Trophoblast cell (in vitro differentiated cells and primary cell): ENCODE results near the gene LANCL3.

Source experiments
- DNase-seq, 2 donors: peaks; one replicate each; pipeline ENCODE4 v3.0.0-alpha.2; 2016
- H2AFZ ChIP-seq: 2 replicates; pipeline ENCODE4 v1.6.1; 2013; ENCODE audit warnings: low read length, moderate library complexity, mild to moderate bottlenecking; ENCODE audit not compliant: insufficient read depth, poor library complexity
- H2AK5ac ChIP-seq: 2 replicates; pipeline ENCODE4 v1.6.1; 2013; ENCODE audit warnings: mild to moderate bottlenecking, low read length
- H2BK120ac ChIP-seq: 2 replicates; pipeline ENCODE4 v1.6.1; 2013; ENCODE audit warnings: low read length, mild to moderate bottlenecking, moderate library complexity; ENCODE audit not compliant: insufficient read depth, poor library complexity
- H2BK12ac ChIP-seq: 2 replicates; pipeline ENCODE4 v1.6.1; 2013; ENCODE audit warnings: mild to moderate bottlenecking, low read length, moderate library complexity
- H2BK5ac ChIP-seq: 2 replicates; pipeline ENCODE4 v1.6.1; 2013; ENCODE audit warnings: low read length, low read depth, moderate library complexity, mild to moderate bottlenecking; ENCODE audit not compliant: poor library complexity
- H3K14ac ChIP-seq: 2 replicates; pipeline ENCODE4 v1.6.1; 2013; ENCODE audit warnings: mild to moderate bottlenecking, low read length
- H3K18ac ChIP-seq: 2 replicates; pipeline ENCODE4 v1.6.1; 2013; ENCODE audit warnings: mild to moderate bottlenecking, low read length
- H3K23ac ChIP-seq: 2 replicates; pipeline ENCODE4 v1.6.1; 2013; ENCODE audit warnings: low read length
- H3K27ac ChIP-seq: 2 replicates; pipeline ENCODE4 v1.5.1; 2013; ENCODE audit warnings: low read depth, mild to moderate bottlenecking, inconsistent platforms, low read length, moderate library complexity
- H3K27me3 ChIP-seq: 2 replicates; pipeline ENCODE4 v1.6.1; 2013; ENCODE audit warnings: inconsistent platforms, mild to moderate bottlenecking, low read length, moderate library complexity; ENCODE audit not compliant: insufficient read depth
- H3K36me3 ChIP-seq, 2 experiments: 1 replicate in 1 of 2; 2 replicates in 1 of 2; pipeline ENCODE4 v1.6.1; 2013; ENCODE audit warnings: low read length in 2 of 2, mild to moderate bottlenecking in 2 of 2, moderate library complexity in 1 of 2; ENCODE audit not compliant: insufficient read depth in 2 of 2, control insufficient read depth in 1 of 2
- H3K4ac ChIP-seq: 2 replicates; pipeline ENCODE4 v1.6.1; 2013; ENCODE audit warnings: low read depth, mild to moderate bottlenecking, low read length, moderate library complexity
- H3K4me1 ChIP-seq, 2 experiments: 1 replicate in 1 of 2; 2 replicates in 1 of 2; pipeline ENCODE4 v1.6.1; 2013; ENCODE audit warnings: low read length in 2 of 2, mild to moderate bottlenecking in 2 of 2, moderate library complexity in 1 of 2; ENCODE audit not compliant: insufficient read depth in 2 of 2, control insufficient read depth in 1 of 2
- H3K4me2 ChIP-seq: 2 replicates; pipeline ENCODE4 v1.6.1; 2013; ENCODE audit warnings: inconsistent platforms, mild to moderate bottlenecking, low read length, moderate library complexity
- H3K4me3 ChIP-seq: 2 replicates; pipeline ENCODE4 v1.5.1; 2013; ENCODE audit warnings: mild to moderate bottlenecking, low read depth, low read length, inconsistent platforms
- H3K79me1 ChIP-seq: one replicate; pipeline ENCODE4 v1.6.1; 2013; ENCODE audit warnings: low read length
- H3K79me2 ChIP-seq: 2 replicates; pipeline ENCODE4 v1.6.1; 2013; ENCODE audit warnings: low read length, mild to moderate bottlenecking; ENCODE audit not compliant: control insufficient read depth, insufficient read depth, poor library complexity
- H3K9ac ChIP-seq: 2 replicates; pipeline ENCODE4 v1.6.1; 2013; ENCODE audit warnings: mild to moderate bottlenecking, low read length
- H3K9me3 ChIP-seq: 2 replicates; pipeline ENCODE4 v1.6.1; 2013; ENCODE audit warnings: low read depth, mild to moderate bottlenecking, control low read depth, inconsistent platforms, low read length; ENCODE audit not compliant: insufficient read depth
- H4K12ac ChIP-seq: 2 replicates; pipeline ENCODE4 v1.6.1; 2013; ENCODE audit warnings: low read depth, mild to moderate bottlenecking, low read length, moderate library complexity
- H4K8ac ChIP-seq: 2 replicates; pipeline ENCODE4 v1.6.1; 2013; ENCODE audit warnings: low read depth, mild to moderate bottlenecking, low read length, moderate library complexity
- H4K91ac ChIP-seq: one replicate; pipeline ENCODE4 v1.6.1; 2013; ENCODE audit warnings: low read depth, mild to moderate bottlenecking, low read length, moderate library complexity
- WGBS: extraction: QIAGEN DNeasy Blood & Tissue Kit; methylation state at CpG from one replicate; pipeline ENCODE4 v1.1.7; 2013; ENCODE audit warnings: missing lambda C conversion rate; ENCODE audit not compliant: insufficient read length, insufficient coverage; ENCODE audit errors: extremely low coverage; 5-methylcytosine and 5-hydroxymethylcytosine counted together

Gene LANCL3

GRCh38 chrX:37684426-37684825 is 113.0 kb downstream of the LANCL3 start:
- H3K9ac ChIP-seq: no peak overlapping the region
- H3K36me3 ChIP-seq: no peaks in the 10 kb centered on the region
- no peaks in the 10 kb centered on the region for H3K79me2 ChIP-seq
- no peak overlapping the region for H4K91ac ChIP-seq
- no peak overlapping the region for H2BK5ac ChIP-seq
- no peak overlapping the region for H3K18ac ChIP-seq
- no peak overlapping the region for H2BK12ac ChIP-seq
- H2AFZ ChIP-seq: no peak overlapping the region
- H3K4me1 ChIP-seq: no peaks in the 10 kb centered on the region
- H3K9me3 ChIP-seq: no peaks in the 10 kb centered on the region
- no peak overlapping the region for H3K14ac ChIP-seq
- no peak overlapping the region for H2BK120ac ChIP-seq
- H3K27me3 ChIP-seq: no peaks in the 10 kb centered on the region
- H3K23ac ChIP-seq: no peak overlapping the region
- no peak overlapping the region for H3K4me3 ChIP-seq
- no peak overlapping the region for H3K4me2 ChIP-seq
- DNase-seq: no peak
- H3K27ac ChIP-seq: no peak overlapping the region
- H4K8ac ChIP-seq: no peak overlapping the region
- H3K4ac ChIP-seq: no peak overlapping the region
- H4K12ac ChIP-seq: no peak overlapping the region
- H2AK5ac ChIP-seq: no peak overlapping the region
- no peaks in the 10 kb centered on the region for H3K79me1 ChIP-seq

GRCh38 chrX:37684973-37685372 is 113.5 kb downstream of the LANCL3 start:
- WGBS: no CpG with 5 or more reads among the region's 3 CpGs
- Histone ChIP-seq H4K12ac (no peak overlapping the region), H3K23ac (no peak overlapping the region)

DNA sequence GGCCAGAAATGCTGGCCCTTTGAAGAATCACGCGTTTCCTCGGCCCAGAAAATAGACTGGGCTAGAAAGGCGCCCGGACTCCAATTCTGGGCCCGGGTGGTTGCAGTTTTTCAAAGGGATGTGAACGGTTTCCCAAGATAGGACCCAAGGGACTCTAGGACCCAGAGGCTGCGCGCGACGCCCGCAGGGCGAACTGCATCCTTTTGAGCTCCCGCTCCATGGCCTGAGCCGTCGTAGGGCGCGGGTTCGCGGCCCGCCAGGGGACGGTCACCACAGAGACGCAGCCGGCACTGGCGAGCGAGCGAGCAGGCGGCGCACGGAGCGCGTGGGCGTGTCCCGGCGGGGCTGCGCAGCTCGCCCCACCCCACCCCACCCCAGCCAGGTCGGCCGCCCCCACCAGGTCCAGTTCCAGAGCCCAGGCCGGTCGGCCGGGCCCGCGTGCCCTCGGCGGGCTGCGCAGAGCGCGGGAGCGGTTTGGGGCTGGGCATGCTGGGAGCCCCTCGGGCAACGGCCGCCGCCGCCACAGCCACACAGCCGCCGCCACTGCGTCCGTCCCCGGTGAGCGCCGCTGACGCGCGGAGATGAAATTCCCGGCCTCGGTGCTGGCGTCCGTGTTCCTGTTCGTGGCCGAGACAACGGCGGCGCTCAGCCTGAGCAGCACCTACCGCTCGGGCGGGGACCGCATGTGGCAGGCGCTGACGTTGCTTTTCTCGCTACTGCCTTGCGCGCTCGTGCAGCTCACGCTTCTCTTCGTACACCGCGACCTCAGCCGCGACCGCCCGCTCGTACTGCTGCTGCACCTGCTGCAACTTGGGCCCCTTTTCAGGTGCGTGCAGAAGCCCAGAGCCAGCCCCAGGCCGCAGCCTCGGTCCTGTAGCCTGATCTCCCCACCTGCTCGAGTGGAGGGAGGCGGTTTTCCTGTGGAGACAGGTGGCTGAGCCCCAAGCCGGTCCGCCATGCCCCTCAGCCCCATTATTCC is 114.2 kb downstream of the LANCL3 start, which contains the start of gene XK:
XK (plus strand) TSS at position 411 of the 979 bp plus-strand sequence; CDS start at position 582, 171 bp downstream.
- Histone ChIP-seq H2BK120ac (no peak within 1 kb of the TSS), H2AK5ac (no peak within 1 kb of the TSS), H3K79me2 (no peaks in the 10 kb centered on the region), H2BK5ac (no peak within 1 kb of the TSS), H3K4me2 (peak within 1 kb of the TSS; percentile 92), H3K36me3 (no peaks in the 10 kb centered on the region), H3K23ac (no peak within 1 kb of the TSS), H3K18ac (no peak within 1 kb of the TSS), H3K4me3 (peak within 1 kb of the TSS; percentile 74), H4K12ac (no peak within 1 kb of the TSS), H4K91ac (no peak within 1 kb of the TSS), H3K27me3 (no peaks in the 10 kb centered on the region), H3K4me1 (no peaks in the 10 kb centered on the region), H3K27ac (no peak within 1 kb of the TSS), H3K79me1 (no peaks in the 10 kb centered on the region), H3K4ac (no peak within 1 kb of the TSS), H2AFZ (no peak within 1 kb of the TSS), H4K8ac (no peak within 1 kb of the TSS), H3K14ac (no peak within 1 kb of the TSS), H3K9me3 (no peaks in the 10 kb centered on the region), H2BK12ac (no peak within 1 kb of the TSS), H3K9ac (no peak within 1 kb of the TSS)
- no CpG with 5 or more reads among the region's 100 CpGs for WGBS
- DNase-seq: peak; percentile 16 to 32

More at GRCh38 chrX:37684973-37685372, 113.5 kb downstream of the LANCL3 start:
- H2AK5ac ChIP-seq: no peak overlapping the region
- H2BK12ac ChIP-seq: no peak overlapping the region
- H3K4me2 ChIP-seq: peak overlapping the region; percentile 92
- H3K4ac ChIP-seq: no peak overlapping the region
- no peak overlapping the region for H3K18ac ChIP-seq
- H3K79me2 ChIP-seq: no peaks in the 10 kb centered on the region
- no peak overlapping the region for H2BK120ac ChIP-seq
- H4K91ac ChIP-seq: no peak overlapping the region
- H3K4me3 ChIP-seq: no peak overlapping the region
- H4K8ac ChIP-seq: no peak overlapping the region
- no peak for DNase-seq
- H3K27me3 ChIP-seq: no peaks in the 10 kb centered on the region
- H3K14ac ChIP-seq: no peak overlapping the region
- H3K9ac ChIP-seq: no peak overlapping the region
- H3K4me1 ChIP-seq: no peaks in the 10 kb centered on the region
- H3K79me1 ChIP-seq: no peaks in the 10 kb centered on the region
- no peaks in the 10 kb centered on the region for H3K9me3 ChIP-seq
- no peak overlapping the region for H2AFZ ChIP-seq
- H3K27ac ChIP-seq: no peak overlapping the region
- no peak overlapping the region for H2BK5ac ChIP-seq
- no peaks in the 10 kb centered on the region for H3K36me3 ChIP-seq

GRCh38 chrX:37686369-37686995 is 115.0 kb downstream of the LANCL3 start:
- Histone ChIP-seq H3K4me3 (no peak overlapping the region), H3K4ac (no peak overlapping the region), H3K9me3 (no peaks in the 10 kb centered on the region), H3K27me3 (no peaks in the 10 kb centered on the region), H3K18ac (no peak overlapping the region), H3K14ac (no peak overlapping the region), H3K4me1 (no peaks in the 10 kb centered on the region), H4K12ac (no peak overlapping the region), H2AFZ (no peak overlapping the region), H3K23ac (no peak overlapping the region), H3K36me3 (no peaks in the 10 kb centered on the region), H4K91ac (no peak overlapping the region), H3K4me2 (peak overlapping the region; percentile 92), H2BK12ac (no peak overlapping the region), H2BK120ac (no peak overlapping the region), H2BK5ac (no peak overlapping the region), H3K9ac (no peak overlapping the region), H3K79me1 (no peaks in the 10 kb centered on the region), H3K79me2 (no peaks in the 10 kb centered on the region), H3K27ac (no peak overlapping the region), H4K8ac (no peak overlapping the region), H2AK5ac (no peak overlapping the region)
- no peak for DNase-seq
- no CpG with 5 or more reads among the region's 9 CpGs for WGBS
